NT2/D1 (cell line): ENCODE results near the gene SPDYC.
A peak's percentile ranks its signal among the peaks of the same experiment; 100 is the strongest.

Experiments used
- DNase-seq: peaks from one replicate; pipeline ENCODE4 v3.0.0-alpha.2; 2011; ENCODE audit warnings: low read depth, low spot score
- H3K27me3 ChIP-seq: 2 replicates; pipeline ENCODE4 v1.6.0; 2011; ENCODE audit warnings: mild to moderate bottlenecking; ENCODE audit not compliant: insufficient read length, insufficient read depth
- H3K36me3 ChIP-seq: 2 replicates; pipeline ENCODE4 v1.6.1; 2011; ENCODE audit warnings: mild to moderate bottlenecking, low read length, mixed read lengths; ENCODE audit not compliant: insufficient read depth, insufficient read length
- H3K4me1 ChIP-seq: 2 replicates; pipeline ENCODE4 v1.5.1; 2011; ENCODE audit not compliant: insufficient read depth, insufficient read length
- H3K4me3 ChIP-seq: 2 replicates; pipeline ENCODE4 v1.5.1; 2011; ENCODE audit warnings: low read depth; ENCODE audit not compliant: insufficient read length
- H3K9ac ChIP-seq: 2 replicates; pipeline ENCODE4 v1.6.0; 2011; ENCODE audit warnings: low read depth; ENCODE audit not compliant: insufficient read length
- H3K9me3 ChIP-seq: 2 replicates; pipeline ENCODE4 v1.5.1; 2011; ENCODE audit warnings: mild to moderate bottlenecking, low read length; ENCODE audit not compliant: insufficient read depth
- SUZ12 ChIP-seq: IDR thresholded peaks from 2 replicates; pipeline ENCODE4 v1.6.1; 2011; ENCODE audit not compliant: insufficient read length, insufficient read depth; ENCODE audit errors: extremely low read depth
- YY1 ChIP-seq: IDR thresholded peaks from 2 replicates; pipeline ENCODE4 v1.6.1; 2011; ENCODE audit not compliant: insufficient read length, insufficient read depth
- ZNF274 ChIP-seq: IDR thresholded peaks from 2 replicates; pipeline ENCODE4 v1.6.1; 2011; ENCODE audit warnings: mild to moderate bottlenecking, low read depth, low read length

The SPDYC gene

DNA sequence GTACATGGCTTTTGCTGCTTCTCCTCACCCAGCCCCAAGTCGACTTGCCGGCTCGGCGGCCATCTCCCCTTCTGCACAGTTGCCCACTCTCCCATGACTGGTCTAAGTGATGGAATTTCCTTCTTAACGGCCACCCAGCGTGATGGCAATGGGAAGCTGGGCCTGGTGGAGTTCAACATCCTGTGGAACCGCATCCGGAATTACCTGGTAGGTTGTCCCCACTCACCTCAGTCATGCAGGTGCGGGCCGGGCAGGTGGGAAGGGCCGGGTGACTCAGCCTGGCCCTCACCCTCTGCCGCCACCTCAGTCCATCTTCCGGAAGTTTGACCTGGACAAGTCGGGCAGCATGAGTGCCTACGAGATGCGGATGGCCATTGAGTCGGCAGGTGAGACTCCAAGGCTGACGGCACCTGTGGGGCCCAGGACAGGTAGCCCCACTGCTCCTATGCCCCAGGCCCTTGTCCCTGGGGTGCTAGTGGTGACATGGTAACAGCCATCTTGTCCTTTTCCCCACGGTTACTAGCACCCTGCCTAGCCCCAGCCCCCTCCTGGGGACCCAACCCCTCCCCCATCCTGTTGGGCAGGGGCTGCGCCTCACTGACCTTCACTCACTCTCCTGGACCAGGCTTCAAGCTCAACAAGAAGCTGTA is 39.8 kb downstream of the SPDYC start:
- no peak for DNase-seq
- TF ChIP-seq ZNF274 (no peak), YY1 (no peak), SUZ12 (no peak)
- no peak overlapping the region for H3K4me3 ChIP-seq
- peaks cover 78% of the 10 kb centered on the region for H3K36me3 ChIP-seq
- H3K27me3 ChIP-seq: no peaks in the 10 kb centered on the region
- peaks cover 46% of the 10 kb centered on the region for H3K4me1 ChIP-seq
- no peaks in the 10 kb centered on the region for H3K9me3 ChIP-seq
- no peak overlapping the region for H3K9ac ChIP-seq

DNA sequence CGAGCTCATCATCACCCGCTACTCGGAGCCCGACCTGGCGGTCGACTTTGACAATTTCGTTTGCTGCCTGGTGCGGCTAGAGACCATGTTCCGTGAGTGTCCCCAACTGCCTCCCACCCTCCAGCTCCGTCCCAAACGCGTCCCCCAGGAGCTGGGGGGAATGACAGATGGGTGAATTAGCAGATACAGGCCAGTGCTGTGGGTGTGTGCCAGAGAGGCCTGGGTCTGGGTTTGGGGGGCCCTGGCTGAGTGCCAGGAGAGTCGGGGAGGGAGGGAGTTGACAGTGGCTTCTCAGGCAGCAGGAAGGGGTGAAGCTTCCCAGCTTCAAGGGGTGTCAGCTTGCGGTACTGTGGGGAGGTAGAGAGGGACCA is 40.3 kb downstream of the SPDYC start:
- peaks cover 41% of the 10 kb centered on the region for H3K4me1 ChIP-seq
- no peaks in the 10 kb centered on the region for H3K9me3 ChIP-seq
- H3K9ac ChIP-seq: no peak overlapping the region
- TF ChIP-seq YY1 (no peak), ZNF274 (no peak), SUZ12 (no peak)
- peaks cover 73% of the 10 kb centered on the region for H3K36me3 ChIP-seq
- no peaks in the 10 kb centered on the region for H3K27me3 ChIP-seq
- H3K4me3 ChIP-seq: no peak overlapping the region
- DNase-seq: no peak

DNA sequence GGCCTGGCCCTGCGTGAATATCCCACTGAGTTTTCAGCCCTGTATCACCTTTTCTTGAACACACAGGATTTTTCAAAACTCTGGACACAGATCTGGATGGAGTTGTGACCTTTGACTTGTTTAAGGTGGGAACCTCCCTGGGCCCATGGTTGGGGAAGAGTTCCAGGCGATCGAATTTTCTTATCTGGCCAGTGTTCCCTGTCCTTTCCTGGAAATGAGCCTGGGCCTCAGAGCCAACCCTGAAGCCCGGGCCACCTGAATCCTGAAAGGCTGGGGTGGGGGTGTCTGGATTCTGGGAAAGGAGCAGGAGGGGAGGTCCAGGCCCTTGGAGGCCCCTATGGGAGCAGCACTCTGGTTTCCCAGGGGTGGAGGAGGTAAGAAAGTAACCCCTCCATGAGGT is 40.7 kb downstream of the SPDYC start:
- peaks cover 41% of the 10 kb centered on the region for H3K4me1 ChIP-seq
- DNase-seq: no peak
- H3K9me3 ChIP-seq: no peaks in the 10 kb centered on the region
- no peak overlapping the region for H3K4me3 ChIP-seq
- no peak for TF ChIP-seq YY1
- TF ChIP-seq ZNF274: no peak
- no peak for TF ChIP-seq SUZ12
- H3K9ac ChIP-seq: no peak overlapping the region
- H3K27me3 ChIP-seq: no peaks in the 10 kb centered on the region
- peaks cover 69% of the 10 kb centered on the region for H3K36me3 ChIP-seq

DNA sequence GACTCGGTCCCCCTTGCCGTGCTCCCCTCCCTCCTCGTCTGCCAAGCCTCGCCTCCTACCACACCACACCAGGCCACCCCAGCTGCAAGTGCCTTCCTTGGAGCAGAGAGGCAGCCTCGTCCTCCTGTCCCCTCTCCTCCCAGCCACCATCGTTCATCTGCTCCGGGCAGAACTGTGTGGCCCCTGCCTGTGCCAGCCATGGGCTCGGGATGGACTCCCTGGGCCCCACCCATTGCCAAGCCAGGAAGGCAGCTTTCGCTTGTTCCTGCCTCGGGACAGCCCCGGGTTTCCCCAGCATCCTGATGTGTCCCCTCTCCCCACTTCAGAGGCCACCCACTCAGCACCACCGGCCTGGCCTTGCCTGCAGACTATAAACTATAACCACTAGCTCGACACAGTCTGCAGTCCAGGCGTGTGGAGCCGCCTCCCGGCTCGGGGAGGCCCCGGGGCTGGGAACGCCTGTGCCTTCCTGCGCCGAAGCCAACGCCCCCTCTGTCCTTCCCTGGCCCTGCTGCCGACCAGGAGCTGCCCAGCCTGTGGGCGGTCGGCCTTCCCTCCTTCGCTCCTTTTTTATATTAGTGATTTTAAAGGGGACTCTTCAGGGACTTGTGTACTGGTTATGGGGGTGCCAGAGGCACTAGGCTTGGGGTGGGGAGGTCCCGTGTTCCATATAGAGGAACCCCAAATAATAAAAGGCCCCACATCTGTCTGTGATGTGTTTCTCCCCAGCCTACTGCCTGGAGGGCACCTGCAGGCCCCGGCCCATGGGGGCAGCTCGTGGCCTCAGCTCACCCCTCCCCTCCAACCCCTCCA is 41.5 kb downstream of the SPDYC start:
- peak overlapping the region; percentile 32 for H3K9ac ChIP-seq
- no peak for DNase-seq
- H3K27me3 ChIP-seq: no peaks in the 10 kb centered on the region

DNA sequence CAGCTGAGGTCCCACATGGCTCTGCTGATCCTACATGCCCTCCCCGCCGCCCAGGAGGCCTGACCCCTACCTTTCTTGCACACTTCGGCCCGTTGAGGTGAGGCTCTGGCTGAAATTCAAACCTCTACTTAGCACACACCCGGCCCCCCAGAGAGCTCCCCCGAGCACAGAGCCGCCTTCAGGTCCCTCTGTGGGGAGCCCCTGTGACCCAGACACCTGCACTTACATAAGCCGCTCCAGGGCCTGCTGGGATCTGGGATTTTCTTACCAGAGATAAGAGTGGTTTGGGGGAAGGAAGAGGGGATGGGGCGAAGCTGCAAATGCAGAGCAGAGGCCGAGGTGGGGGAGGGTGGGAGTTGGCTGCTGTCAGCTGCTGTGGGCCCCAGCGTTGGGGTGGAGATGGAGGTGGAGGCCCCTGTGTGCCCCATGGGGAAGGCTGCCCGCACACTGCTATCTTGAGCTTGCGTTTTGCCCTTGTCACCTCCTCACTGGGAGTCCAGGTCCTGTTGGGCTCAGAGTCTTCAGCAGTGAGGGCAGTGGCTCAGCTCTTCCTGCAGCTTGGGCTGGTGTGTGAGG is 42.3 kb downstream of the SPDYC start:
- no peaks in the 10 kb centered on the region for H3K27me3 ChIP-seq
- TF ChIP-seq ZNF274 (no peak), SUZ12 (no peak), YY1 (no peak)
- DNase-seq: no peak
- H3K9ac ChIP-seq: peak overlapping the region; percentile 32
- peaks cover 55% of the 10 kb centered on the region for H3K36me3 ChIP-seq
- H3K9me3 ChIP-seq: no peaks in the 10 kb centered on the region
- H3K4me1 ChIP-seq: peaks cover 37% of the 10 kb centered on the region
- no peak overlapping the region for H3K4me3 ChIP-seq

More for the DNA sequence above, 41.5 kb downstream of the SPDYC start:
- TF ChIP-seq ZNF274 (no peak), SUZ12 (no peak), YY1 (no peak)
- Histone ChIP-seq H3K36me3 (peaks cover 62% of the 10 kb centered on the region), H3K4me3 (no peak overlapping the region), H3K4me1 (peaks cover 36% of the 10 kb centered on the region), H3K9me3 (no peaks in the 10 kb centered on the region)

DNA sequence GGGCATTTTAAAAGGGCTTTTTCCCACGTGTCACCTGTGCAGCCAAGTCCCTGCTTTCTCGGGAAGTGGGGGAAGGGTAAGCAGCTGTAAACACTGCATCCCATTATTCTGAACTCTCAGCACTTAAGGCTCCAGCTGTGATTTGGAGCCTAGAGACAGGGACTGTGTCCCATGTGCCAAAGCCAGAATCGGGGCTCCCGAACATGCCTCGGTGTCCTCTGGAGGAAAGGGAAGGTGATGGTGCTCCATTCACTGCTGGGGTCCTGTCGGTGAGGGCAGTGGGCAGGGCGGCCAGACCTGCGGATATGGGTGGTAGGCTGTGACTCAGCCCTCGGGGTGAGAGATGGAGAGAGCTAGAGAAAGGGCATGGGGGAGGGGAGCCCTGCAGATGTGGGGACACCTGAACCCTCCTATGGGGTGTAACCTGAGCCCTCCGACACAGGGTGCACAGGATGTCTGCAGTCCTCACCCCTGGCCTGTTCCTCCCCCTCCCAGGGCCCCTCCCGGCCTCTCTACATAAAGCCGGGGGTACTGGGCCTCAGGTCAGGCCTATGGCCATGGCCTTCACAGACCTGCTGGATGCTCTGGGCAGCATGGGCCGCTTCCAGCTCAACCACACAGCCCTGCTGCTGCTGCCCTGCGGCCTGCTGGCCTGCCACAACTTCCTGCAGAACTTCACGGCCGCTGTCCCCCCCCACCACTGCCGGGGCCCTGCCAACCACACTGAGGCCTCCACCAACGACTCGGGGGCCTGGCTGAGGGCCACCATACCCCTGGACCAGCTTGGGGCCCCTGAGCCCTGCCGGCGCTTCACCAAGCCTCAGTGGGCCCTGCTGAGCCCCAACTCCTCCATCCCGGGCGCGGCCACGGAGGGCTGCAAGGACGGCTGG is 43.5 kb downstream of the SPDYC start:
- Histone ChIP-seq H3K4me3 (no peak overlapping the region), H3K9ac (peak overlapping the region; percentile 47)
- TF ChIP-seq YY1: no peak
- no peak for TF ChIP-seq SUZ12
- TF ChIP-seq ZNF274: no peak

More for the DNA sequence above, 43.5 kb downstream of the SPDYC start:
- H3K27me3 ChIP-seq: no peaks in the 10 kb centered on the region
- H3K9me3 ChIP-seq: no peaks in the 10 kb centered on the region
- peak; percentile 77 for DNase-seq
- H3K36me3 ChIP-seq: peaks cover 45% of the 10 kb centered on the region
- H3K4me1 ChIP-seq: peaks cover 37% of the 10 kb centered on the region
